Muscle of arm (tissue), 14 donors: Measurements from ENCODE around the gene C2CD3. TPM values are rescaled to one million over a fixed set of nuclear protein-coding genes. Genes with fewer than 3 reads are reported as not detected.
A peak's percentile ranks its signal among the peaks of the same experiment; 100 is the strongest.

Source experiments
- DNase-seq: peaks from one replicate; pipeline ENCODE4 v3.0.0-alpha.2; 2013
- long read RNA-seq, 11 donors: transcript quantifications; one replicate each; lab custom pipeline, GENCODE V29; 2026
- polyA plus RNA-seq, 12 donors: library from polyadenylated mRNA; unstranded; fragments of 120-200 nt; gene quantifications; one replicate each; pipeline ENCODE4 v1.2.1, GENCODE V29; 2013; ENCODE audit not compliant: insufficient read length in 12 of 12

The C2CD3 gene, protein sequence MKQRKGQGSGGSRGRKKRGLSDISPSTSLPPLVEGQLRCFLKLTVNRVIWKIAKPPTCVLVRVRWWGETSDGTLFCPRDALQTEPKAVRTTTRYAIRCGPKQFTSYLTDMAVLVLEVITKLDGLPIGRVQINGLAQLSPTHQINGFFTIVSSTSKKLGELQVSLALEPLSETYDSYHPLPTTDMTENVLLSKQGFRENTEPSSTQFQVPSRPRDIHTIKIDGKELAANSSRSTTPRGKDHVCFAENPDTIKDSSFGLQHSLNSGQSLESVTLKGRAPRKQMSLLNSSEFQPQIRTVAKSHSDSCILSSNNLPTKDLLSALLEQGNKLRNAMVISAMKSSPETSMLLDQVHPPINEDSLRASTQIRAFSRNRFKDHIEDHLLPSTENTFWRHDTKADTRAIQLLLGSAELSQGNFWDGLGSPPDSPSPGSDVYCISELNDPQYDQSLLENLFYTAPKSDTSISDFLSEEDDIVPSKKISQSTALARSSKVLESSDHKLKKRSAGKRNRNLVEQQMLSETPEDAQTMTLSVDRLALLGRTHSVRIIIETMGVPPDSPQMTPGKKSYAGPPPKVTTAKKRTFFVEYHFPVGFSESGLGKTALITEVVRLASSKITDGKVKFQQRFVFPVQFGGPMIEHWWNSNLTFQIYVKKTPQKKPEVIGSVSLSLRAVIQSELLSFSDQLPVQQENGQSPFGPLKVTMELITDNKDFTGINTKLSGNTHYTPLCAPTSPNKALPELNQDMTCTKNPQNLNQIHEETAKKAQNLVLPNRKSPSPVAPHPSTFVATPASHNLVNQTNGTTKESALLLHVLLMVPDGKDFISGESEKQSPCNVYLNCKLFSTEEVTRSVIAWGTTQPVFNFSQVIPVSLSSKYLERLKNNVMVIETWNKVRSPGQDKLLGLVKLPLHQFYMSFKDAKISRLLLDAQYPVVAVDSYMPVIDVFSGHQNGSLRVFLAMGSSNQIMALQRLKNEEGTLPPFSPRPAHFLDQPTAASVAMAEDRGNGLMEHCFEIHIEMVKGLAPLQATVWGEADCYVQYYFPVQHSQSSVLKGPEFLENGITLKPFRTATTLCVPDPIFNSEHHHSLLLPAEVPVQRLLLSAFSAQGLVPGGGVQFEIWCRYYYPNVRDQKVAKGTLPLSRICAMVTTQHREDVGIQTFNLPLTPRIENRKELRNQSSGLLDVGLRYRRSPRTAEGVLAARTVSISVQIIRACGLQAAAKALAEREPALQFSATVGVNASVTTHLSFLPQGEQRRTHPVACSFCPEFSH (N-terminal part only)
- polyA plus RNA-seq = 10 to 100 TPM in 11 of 12 donors, not detected in 1; 18.1 to 32.7 (median 20.1) TPM
- long read RNA-seq, donor 1, partial matches to known transcripts = 5 of 6 reads
- long read RNA-seq, donor 1, other reads (novel, unspliced or antisense) = 0 of 6 reads
- long read RNA-seq, donor 2, partial matches to known transcripts = 0 of 1 reads
- long read RNA-seq, donor 2, other reads (novel, unspliced or antisense) = 0 of 1 reads
- long read RNA-seq, donor 3 = 0 reads
- long read RNA-seq, donor 4 = 0 reads
- long read RNA-seq, donor 5 = 0 reads
- long read RNA-seq, donor 6, partial matches to known transcripts = 0 of 1 reads
- long read RNA-seq, donor 6, other reads (novel, unspliced or antisense) = 0 of 1 reads
- long read RNA-seq, donor 7, partial matches to known transcripts = 0 of 14 reads
- long read RNA-seq, donor 7, other reads (novel, unspliced or antisense) = 14 of 14 reads
- long read RNA-seq, donor 8, partial matches to known transcripts = 24 of 52 reads
- long read RNA-seq, donor 8, other reads (novel, unspliced or antisense) = 28 of 52 reads
- long read RNA-seq, donor 9 = 0 reads
- long read RNA-seq, donor 10, partial matches to known transcripts = 0 of 1 reads
- long read RNA-seq, donor 10, other reads (novel, unspliced or antisense) = 0 of 1 reads
- long read RNA-seq, donor 11, partial matches to known transcripts = 0 of 1 reads
- long read RNA-seq, donor 11, other reads (novel, unspliced or antisense) = 0 of 1 reads

GRCh38 chr11:74170694-74171629 lies at the start of gene C2CD3, which contains the start of gene PPME1:
Gene C2CD3 (minus strand): TSS chr11:74171002. CDS start chr11:74170792, 210 bp downstream.
Gene PPME1 (plus strand): TSS chr11:74171289. CDS start chr11:74171422, 133 bp downstream.
- DNase-seq = peak; percentile 99

DNA sequence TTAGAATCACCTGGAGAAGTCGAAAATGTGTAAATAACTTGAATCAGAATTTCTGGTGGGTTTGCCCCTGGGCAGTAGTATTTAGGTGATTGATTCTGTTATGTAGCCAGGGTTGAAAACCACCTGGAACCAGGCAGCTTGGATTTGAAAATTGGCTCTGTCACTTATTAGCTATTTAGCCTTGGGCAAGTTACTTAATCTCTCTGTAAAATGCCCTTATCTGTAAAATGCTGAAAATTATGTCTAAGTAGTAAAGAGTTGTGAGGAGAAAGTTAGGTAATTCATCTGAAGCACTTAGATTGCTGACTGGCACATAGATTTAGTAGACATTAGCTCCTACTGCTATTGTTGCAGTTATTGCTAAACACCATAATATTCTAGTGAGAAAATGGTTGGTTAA lies 49.6 kb upstream of the C2CD3 start:
- DNase-seq = no peak

GRCh38 chr11:74212533-74212932 lies 41.7 kb upstream of the C2CD3 start:
- DNase-seq = no peak

GRCh38 chr11:74208507-74208906 lies 37.7 kb upstream of the C2CD3 start:
- no peak for DNase-seq

- DNase-seq = no peak
Measured at GRCh38 chr11:74206746-74207145, 35.9 kb upstream of the C2CD3 start.

- no peak for DNase-seq
Measured at GRCh38 chr11:74205181-74205580, 34.4 kb upstream of the C2CD3 start.

GRCh38 chr11:74204701-74205100 lies 33.9 kb upstream of the C2CD3 start:
- DNase-seq = no peak

GRCh38 chr11:74203966-74204365 lies 33.2 kb upstream of the C2CD3 start:
- peak; percentile 13 for DNase-seq

- DNase-seq = no peak
Measured at GRCh38 chr11:74196781-74197486, 26.1 kb upstream of the C2CD3 start.

- DNase-seq = no peak
Measured at GRCh38 chr11:74195828-74196227, 25.0 kb upstream of the C2CD3 start.

- no peak for DNase-seq
Measured at GRCh38 chr11:74185695-74186094, 14.9 kb upstream of the C2CD3 start.

DNA sequence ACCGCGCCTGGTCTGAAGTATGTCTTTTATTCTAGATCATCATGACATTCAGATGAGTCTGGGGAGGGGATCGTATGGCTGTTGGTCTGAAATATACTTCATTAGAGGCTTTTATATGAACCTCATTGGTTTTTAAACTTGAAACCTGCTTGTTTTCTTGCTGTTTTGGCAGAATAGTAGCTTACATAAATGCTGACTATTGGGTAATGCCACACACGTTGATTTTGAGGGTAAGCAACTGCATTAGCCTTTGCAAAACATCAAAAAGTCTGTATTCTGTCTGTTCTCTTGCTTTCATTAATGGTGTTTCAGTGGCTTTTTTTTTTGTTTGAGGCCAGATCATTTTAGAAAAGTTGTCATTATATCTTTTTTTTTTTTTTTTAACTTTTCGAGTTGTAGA lies 14.5 kb upstream of the C2CD3 start:
- no peak for DNase-seq

DNA sequence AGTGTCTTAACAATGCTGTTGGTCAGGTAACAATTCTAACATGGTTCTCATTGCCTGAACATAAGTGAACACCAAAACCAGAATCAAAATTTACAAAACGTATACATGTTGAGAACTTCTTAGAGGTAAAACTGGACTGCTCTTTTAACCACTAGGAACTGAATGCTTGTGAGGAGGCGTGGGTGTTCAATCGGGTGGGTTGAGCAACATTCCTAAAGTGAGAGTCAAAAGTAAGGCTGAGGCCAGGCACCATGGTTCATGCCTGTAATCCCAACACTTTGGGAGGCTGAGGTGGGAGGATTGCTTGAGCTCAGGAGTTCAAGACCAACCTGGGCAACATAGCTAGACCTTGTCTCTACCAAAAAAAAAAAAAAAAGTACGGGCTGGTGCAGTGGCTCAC lies 11.8 kb upstream of the C2CD3 start:
- DNase-seq = no peak

DNA sequence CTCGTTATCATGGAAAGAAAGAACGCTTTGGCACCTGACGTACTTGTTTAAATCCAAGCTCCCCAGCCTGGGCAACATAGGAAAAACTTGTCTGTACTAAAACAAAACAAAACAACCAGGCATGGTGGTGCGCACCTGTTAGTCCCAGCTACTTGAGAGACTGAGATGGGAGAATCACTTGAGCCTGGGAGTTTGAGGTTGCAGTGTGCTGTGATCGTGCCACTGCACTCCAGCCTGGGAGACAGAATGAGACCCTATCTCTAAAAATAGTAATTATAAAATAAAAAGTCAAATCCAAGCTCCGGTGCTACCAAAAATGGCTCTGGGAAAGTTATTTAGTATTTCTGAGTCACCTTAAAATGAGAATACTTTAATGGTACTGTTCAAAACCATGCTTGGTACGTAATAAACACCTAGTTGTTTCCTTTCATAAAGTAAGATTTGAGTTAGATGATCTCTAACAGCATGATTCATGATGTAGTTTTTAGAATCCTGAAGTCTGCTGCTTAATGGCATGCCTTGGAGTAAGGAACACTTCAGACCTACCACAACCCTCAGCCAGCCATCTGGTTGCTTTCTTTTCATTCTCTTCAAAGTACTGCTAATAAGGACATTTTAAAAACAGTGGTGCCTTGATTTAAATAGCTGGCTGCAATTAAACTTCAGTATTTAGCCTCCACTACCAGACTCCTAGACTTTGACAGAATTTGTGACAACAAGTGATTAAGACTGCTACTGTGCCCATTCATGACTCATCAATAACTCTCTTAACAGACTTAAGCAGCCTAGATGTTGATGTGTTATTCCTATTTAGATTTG lies 8.6 kb upstream of the C2CD3 start:
- no peak for DNase-seq

- no peak for DNase-seq
Measured at GRCh38 chr11:74175920-74176319, 5.1 kb upstream of the C2CD3 start.

DNA sequence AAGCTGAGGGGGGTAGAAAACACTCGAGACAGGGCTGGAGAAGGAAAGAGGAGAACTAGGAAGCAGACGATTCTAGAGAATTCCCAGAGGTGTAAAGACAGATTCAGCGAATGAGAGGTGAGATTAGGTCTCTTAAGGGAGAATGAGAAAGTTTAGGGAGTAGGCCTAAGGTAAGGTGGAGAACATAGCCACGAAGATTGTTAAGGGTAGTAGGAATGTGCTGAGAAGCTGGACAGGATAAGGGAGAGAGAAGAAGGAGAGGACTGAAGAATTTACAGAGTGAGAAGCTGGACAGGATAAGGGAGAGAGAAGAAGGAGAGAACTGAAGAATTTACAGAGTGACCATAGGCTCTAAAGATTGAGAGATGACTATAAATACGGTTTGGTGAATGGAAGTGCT lies 1.2 kb upstream of the C2CD3 start:
- DNase-seq = no peak

DNA sequence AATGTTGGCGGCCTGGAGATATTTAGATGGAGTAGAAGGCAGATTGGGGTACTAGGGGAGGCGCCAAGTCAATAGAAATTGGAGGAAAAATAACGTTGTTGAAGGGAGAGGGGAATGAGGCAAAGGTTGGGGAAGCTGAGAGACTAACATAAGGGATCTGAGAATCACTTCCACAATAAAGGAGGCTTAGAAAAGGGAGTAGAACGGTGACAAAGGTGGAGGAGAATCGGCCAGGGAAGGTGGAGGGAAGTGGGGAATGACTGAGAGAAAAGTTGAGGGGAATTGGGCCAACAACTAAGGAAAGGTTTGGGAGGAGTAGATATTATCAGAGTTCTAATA lies 797 bp upstream of the C2CD3 start:
- DNase-seq = no peak
